Measurements from ENCODE around the gene ADAMTS1.
A peak's percentile ranks its signal among the peaks of the same experiment; 100 is the strongest.

The ADAMTS1 gene

GRCh38 chr21:26800455-26800854 lies 44.8 kb downstream of the ADAMTS1 start:
- no peak overlapping the region for H2AK5ac ChIP-seq (ENCODE audit: low read length, severe bottlenecking)
- H3K23ac ChIP-seq (ENCODE audit: low read length in 2 of 2), result no peak overlapping the region
- peak overlapping the region in 1 of 2 experiments; percentile 65 for H3K4me3 ChIP-seq (ENCODE audit: insufficient read depth in 1 of 2, low read depth in 1 of 2, low read length in 2 of 2)
- peak overlapping the region; percentile 27 for H2BK120ac ChIP-seq (ENCODE audit: low read depth, low read length)
- peak overlapping the region; percentile 26 for H2BK15ac ChIP-seq (ENCODE audit: low read depth, poor library complexity, severe bottlenecking)
- DNase-seq, result no peak
- peak overlapping the region in 1 of 2 experiments; percentile 27 for H3K14ac ChIP-seq (ENCODE audit: low read length in 2 of 2)
- no peaks in the 10 kb centered on the region for H3K36me3 ChIP-seq (ENCODE audit: control insufficient read depth in 1 of 2, insufficient read depth in 2 of 2, low read depth in 1 of 2, low read length in 2 of 2)
- peak overlapping the region; percentile 25 to 40 for H3K18ac ChIP-seq (ENCODE audit: low read depth in 1 of 2, low read length in 2 of 2)
- no peak overlapping the region for H2AFZ ChIP-seq (ENCODE audit: low read depth, low read length)
- WGBS, result 100% methylated on average over 2 of the region's 2 CpGs
- no peaks in the 10 kb centered on the region for H3K27me3 ChIP-seq (ENCODE audit: control insufficient read depth in 1 of 2, insufficient read depth in 1 of 2, low read length in 2 of 2)
- no peaks in the 10 kb centered on the region for H3K79me1 ChIP-seq (replicated peaks; ENCODE audit: low read length, poor library complexity, severe bottlenecking)
- no peak overlapping the region for H3K27ac ChIP-seq (ENCODE audit: low read length, poor library complexity, severe bottlenecking)
- peak overlapping the region in 1 of 2 experiments; percentile 67 for H3K4ac ChIP-seq (ENCODE audit: low read depth in 1 of 2, low read length in 2 of 2)
- no peaks in the 10 kb centered on the region for H3K9me3 ChIP-seq (ENCODE audit: control insufficient read depth, low read length)
- H3K4me2 ChIP-seq (ENCODE audit: low read length, poor library complexity, severe bottlenecking), result no peak overlapping the region
- H4K91ac ChIP-seq (ENCODE audit: low read length), result peak overlapping the region; percentile 87
- peaks cover 2% of the 10 kb centered on the region for H3K4me1 ChIP-seq (ENCODE audit: control insufficient read depth, insufficient read depth, low read depth, low read length)
- H2BK12ac ChIP-seq (ENCODE audit: low read length in 2 of 2), result peak overlapping the region; percentile 15 to 51
- peak overlapping the region; percentile 82 for H3K9ac ChIP-seq (ENCODE audit: low read length)
- peak overlapping the region; percentile 33 for H4K8ac ChIP-seq (ENCODE audit: low read length)
- H2BK5ac ChIP-seq (ENCODE audit: low read depth, low read length, poor library complexity, severe bottlenecking), result no peak overlapping the region

DNA sequence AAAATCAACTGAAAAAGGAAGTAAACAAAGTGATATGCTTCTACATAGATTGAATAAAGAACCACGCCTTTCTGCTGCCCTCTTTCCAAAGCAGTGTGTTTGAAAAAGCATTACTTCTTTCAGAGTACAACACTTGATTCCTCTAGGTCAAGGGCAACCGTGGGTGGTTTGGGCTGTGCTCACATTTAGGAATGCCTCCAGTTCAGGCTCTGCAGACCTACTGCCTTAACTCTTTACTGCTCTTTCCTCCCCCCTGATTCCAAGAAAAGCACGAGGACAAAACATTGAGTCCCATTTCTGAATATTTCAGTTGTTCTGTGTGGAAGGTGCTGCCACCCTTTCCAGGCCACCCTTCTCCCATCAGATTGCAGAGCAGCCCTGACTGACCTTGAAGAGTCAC lies 45.2 kb downstream of the ADAMTS1 start:
- H3K18ac ChIP-seq (ENCODE audit: low read depth in 1 of 2, low read length in 2 of 2), result peak overlapping the region; percentile 25 to 40
- H2AK5ac ChIP-seq (ENCODE audit: low read length, severe bottlenecking), result no peak overlapping the region
- 67% methylated on average over 3 of the region's 3 CpGs for WGBS
- no peak overlapping the region for H3K9ac ChIP-seq (ENCODE audit: low read length)
- H3K9me3 ChIP-seq (ENCODE audit: control insufficient read depth, low read length), result no peaks in the 10 kb centered on the region
- peak overlapping the region; percentile 51 to 79 for H2BK12ac ChIP-seq (ENCODE audit: low read length in 2 of 2)
- DNase-seq, result no peak
- no peak overlapping the region for H3K4me2 ChIP-seq (ENCODE audit: low read length, poor library complexity, severe bottlenecking)
- peak overlapping the region; percentile 33 for H4K8ac ChIP-seq (ENCODE audit: low read length)
- H3K79me1 ChIP-seq (replicated peaks; ENCODE audit: low read length, poor library complexity, severe bottlenecking), result no peaks in the 10 kb centered on the region
- peak overlapping the region; percentile 26 for H2BK15ac ChIP-seq (ENCODE audit: low read depth, poor library complexity, severe bottlenecking)
- no peak overlapping the region for H2BK5ac ChIP-seq (ENCODE audit: low read depth, low read length, poor library complexity, severe bottlenecking)
- H2BK120ac ChIP-seq (ENCODE audit: low read depth, low read length), result peak overlapping the region; percentile 27
- no peak overlapping the region for H3K27ac ChIP-seq (ENCODE audit: low read length, poor library complexity, severe bottlenecking)
- no peak overlapping the region for H3K14ac ChIP-seq (ENCODE audit: low read length in 2 of 2)
- no peak overlapping the region for H3K23ac ChIP-seq (ENCODE audit: low read length in 2 of 2)
- H2AFZ ChIP-seq (ENCODE audit: low read depth, low read length), result no peak overlapping the region
- no peaks in the 10 kb centered on the region for H3K27me3 ChIP-seq (ENCODE audit: control insufficient read depth in 1 of 2, insufficient read depth in 1 of 2, low read length in 2 of 2)
- peaks cover 2% of the 10 kb centered on the region for H3K4me1 ChIP-seq (ENCODE audit: control insufficient read depth, insufficient read depth, low read depth, low read length)
- no peak overlapping the region for H3K4me3 ChIP-seq (ENCODE audit: insufficient read depth in 1 of 2, low read depth in 1 of 2, low read length in 2 of 2)
- peak overlapping the region; percentile 87 for H4K91ac ChIP-seq (ENCODE audit: low read length)
- peak overlapping the region in 1 of 2 experiments; percentile 52 for H3K4ac ChIP-seq (ENCODE audit: low read depth in 1 of 2, low read length in 2 of 2)
- H3K36me3 ChIP-seq (ENCODE audit: control insufficient read depth in 1 of 2, insufficient read depth in 2 of 2, low read depth in 1 of 2, low read length in 2 of 2), result no peaks in the 10 kb centered on the region

DNA sequence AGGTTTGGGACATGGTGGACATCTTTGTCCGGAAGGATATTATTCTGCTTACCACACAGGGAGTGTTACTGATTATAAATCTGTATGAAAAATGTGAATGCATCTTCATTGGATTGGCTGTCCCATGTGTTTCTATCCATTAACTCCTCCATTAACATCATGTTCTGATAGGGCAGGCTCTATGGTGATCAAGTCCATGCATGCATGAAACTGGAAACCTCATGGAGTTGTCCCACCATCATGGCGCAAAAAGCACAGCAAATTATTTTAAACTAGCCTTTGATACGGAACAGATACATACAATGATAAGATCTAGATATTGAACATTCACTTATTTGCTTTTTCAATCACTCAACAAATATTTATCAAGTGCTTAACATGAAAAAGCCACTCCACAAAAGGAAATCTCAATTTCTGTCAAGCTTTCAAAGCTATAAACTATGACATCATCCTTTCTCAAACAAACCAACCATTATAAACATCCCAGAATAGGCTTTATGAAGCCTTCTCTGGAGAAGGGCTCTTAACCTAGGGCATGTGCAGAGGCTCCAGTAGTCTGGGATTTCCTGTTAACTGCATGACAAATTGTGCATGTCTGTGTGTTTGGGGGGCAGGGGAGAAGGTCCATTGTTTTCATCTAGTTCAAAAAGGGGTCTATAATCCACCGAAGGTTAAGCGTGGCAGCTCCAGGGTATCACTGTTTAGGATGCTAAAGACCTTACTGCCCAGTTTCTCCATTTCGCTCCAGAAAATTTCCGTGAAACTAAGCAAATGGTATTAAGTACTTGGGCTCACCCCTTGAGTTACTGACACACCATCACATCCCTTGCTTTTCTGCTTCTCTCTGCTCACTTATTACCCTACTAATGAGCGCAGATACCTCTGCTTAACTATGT lies 46.1 kb downstream of the ADAMTS1 start:
- Histone ChIP-seq H2BK12ac (ENCODE audit: low read length in 2 of 2) (peak overlapping the region; percentile 18 to 97), H2AK5ac (ENCODE audit: low read length, severe bottlenecking) (no peak overlapping the region), H2BK15ac (ENCODE audit: low read depth, poor library complexity, severe bottlenecking) (no peak overlapping the region), H2BK120ac (ENCODE audit: low read depth, low read length) (peak overlapping the region; percentile 39), H3K4ac (ENCODE audit: low read depth in 1 of 2, low read length in 2 of 2) (peak overlapping the region in 1 of 2 experiments; percentile 60), H3K4me3 (ENCODE audit: insufficient read depth in 1 of 2, low read depth in 1 of 2, low read length in 2 of 2) (no peak overlapping the region), H4K91ac (ENCODE audit: low read length) (peak overlapping the region; percentile 45), H3K27ac (ENCODE audit: low read length, poor library complexity, severe bottlenecking) (no peak overlapping the region), H3K4me1 (ENCODE audit: control insufficient read depth, insufficient read depth, low read depth, low read length) (peaks cover 2% of the 10 kb centered on the region), H2BK5ac (ENCODE audit: low read depth, low read length, poor library complexity, severe bottlenecking) (no peak overlapping the region), H3K36me3 (ENCODE audit: control insufficient read depth in 1 of 2, insufficient read depth in 2 of 2, low read depth in 1 of 2, low read length in 2 of 2) (no peaks in the 10 kb centered on the region), H3K18ac (ENCODE audit: low read depth in 1 of 2, low read length in 2 of 2) (peak overlapping the region; percentile 79 to 85), H2AFZ (ENCODE audit: low read depth, low read length) (no peak overlapping the region), H3K79me1 (replicated peaks; ENCODE audit: low read length, poor library complexity, severe bottlenecking) (no peaks in the 10 kb centered on the region), H3K4me2 (ENCODE audit: low read length, poor library complexity, severe bottlenecking) (no peak overlapping the region), H3K23ac (ENCODE audit: low read length in 2 of 2) (no peak overlapping the region), H3K14ac (ENCODE audit: low read length in 2 of 2) (no peak overlapping the region), H3K9me3 (ENCODE audit: control insufficient read depth, low read length) (no peaks in the 10 kb centered on the region), H4K8ac (ENCODE audit: low read length) (no peak overlapping the region), H3K27me3 (ENCODE audit: control insufficient read depth in 1 of 2, insufficient read depth in 1 of 2, low read length in 2 of 2) (no peaks in the 10 kb centered on the region), H3K9ac (ENCODE audit: low read length) (no peak overlapping the region)
- WGBS, result 81% methylated on average over 6 of the region's 8 CpGs
- peak; percentile 86 for DNase-seq

GRCh38 chr21:26797878-26798456 lies 47.2 kb downstream of the ADAMTS1 start:
- peak overlapping the region; percentile 31 for H4K91ac ChIP-seq (ENCODE audit: low read length)
- H3K4me1 ChIP-seq (ENCODE audit: control insufficient read depth, insufficient read depth, low read depth, low read length), result peaks cover 2% of the 10 kb centered on the region
- H2BK120ac ChIP-seq (ENCODE audit: low read depth, low read length), result no peak overlapping the region
- no peak overlapping the region for H2AK5ac ChIP-seq (ENCODE audit: low read length, severe bottlenecking)
- H3K4me3 ChIP-seq (ENCODE audit: insufficient read depth in 1 of 2, low read depth in 1 of 2, low read length in 2 of 2), result no peak overlapping the region
- no peaks in the 10 kb centered on the region for H3K9me3 ChIP-seq (ENCODE audit: control insufficient read depth, low read length)
- H3K36me3 ChIP-seq (ENCODE audit: control insufficient read depth in 1 of 2, insufficient read depth in 2 of 2, low read depth in 1 of 2, low read length in 2 of 2), result no peaks in the 10 kb centered on the region
- WGBS, result 95% methylated on average over 7 of the region's 10 CpGs
- no peak overlapping the region for H4K8ac ChIP-seq (ENCODE audit: low read length)
- no peak for DNase-seq
- H2AFZ ChIP-seq (ENCODE audit: low read depth, low read length), result no peak overlapping the region
- peak overlapping the region in 1 of 2 experiments; percentile 61 for H3K18ac ChIP-seq (ENCODE audit: low read depth in 1 of 2, low read length in 2 of 2)
- H3K9ac ChIP-seq (ENCODE audit: low read length), result no peak overlapping the region
- peak overlapping the region in 1 of 2 experiments; percentile 47 for H3K4ac ChIP-seq (ENCODE audit: low read depth in 1 of 2, low read length in 2 of 2)
- H3K23ac ChIP-seq (ENCODE audit: low read length in 2 of 2), result no peak overlapping the region
- no peak overlapping the region for H3K27ac ChIP-seq (ENCODE audit: low read length, poor library complexity, severe bottlenecking)
- H2BK12ac ChIP-seq (ENCODE audit: low read length in 2 of 2), result peak overlapping the region in 1 of 2 experiments; percentile 33
- H3K79me1 ChIP-seq (replicated peaks; ENCODE audit: low read length, poor library complexity, severe bottlenecking), result no peaks in the 10 kb centered on the region
- no peak overlapping the region for H2BK15ac ChIP-seq (ENCODE audit: low read depth, poor library complexity, severe bottlenecking)
- no peak overlapping the region for H2BK5ac ChIP-seq (ENCODE audit: low read depth, low read length, poor library complexity, severe bottlenecking)
- H3K14ac ChIP-seq (ENCODE audit: low read length in 2 of 2), result no peak overlapping the region
- no peaks in the 10 kb centered on the region for H3K27me3 ChIP-seq (ENCODE audit: control insufficient read depth in 1 of 2, insufficient read depth in 1 of 2, low read length in 2 of 2)
- no peak overlapping the region for H3K4me2 ChIP-seq (ENCODE audit: low read length, poor library complexity, severe bottlenecking)

All from mesenchymal stem cell (in vitro differentiated cells and primary cell).